ENCODE data around the gene SSR3.

The SSR3 gene

DNA sequence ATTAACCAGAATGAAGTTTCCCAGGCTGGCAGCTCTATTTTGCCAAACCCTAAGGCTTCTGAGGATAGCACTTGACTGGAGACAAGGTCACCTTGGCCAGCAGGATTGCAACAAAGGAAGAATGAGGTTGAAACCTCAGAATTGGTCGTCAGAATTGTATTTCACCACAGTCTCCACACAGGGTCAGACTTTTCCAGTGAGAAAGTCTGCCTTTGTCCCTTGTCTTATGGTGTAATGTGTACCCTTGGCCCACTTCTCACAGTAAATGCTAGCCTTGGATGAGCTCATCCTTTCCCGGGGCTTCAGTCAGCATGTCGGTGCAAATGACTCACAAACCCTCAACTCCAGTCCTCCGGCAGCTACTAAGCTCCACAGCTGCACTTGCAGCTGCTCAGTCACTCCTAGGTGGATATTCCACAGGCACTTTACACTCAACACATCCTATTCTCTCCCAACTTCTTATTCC is 19.7 kb downstream of the SSR3 start:
- Histone ChIP-seq H3K27ac (ENCODE audit: extremely low read depth, low read depth, low read length) (no peak overlapping the region), H3K4me3 (ENCODE audit: low read depth, low read length) (no peak overlapping the region), H3K4me1 (ENCODE audit: control insufficient read depth, insufficient read depth, low read length) (no peaks in the 10 kb centered on the region), H3K36me3 (ENCODE audit: control insufficient read depth in 2 of 2, insufficient read depth in 1 of 2, low read length in 2 of 2) (peaks cover 0 to 10% of the 10 kb centered on the region in 2 experiments; a peak in 1 of 3 replicates), H3K9me3 (ENCODE audit: control insufficient read depth, insufficient read depth, low read depth, low read length) (no peaks in the 10 kb centered on the region)
- ChIA-PET CTCF (interaction anchor here (0.5 to 2.3 kb wide), 27 partner anchors 9 to 625 kb away, joined by 3 to 15 read pairs (median 4); no protein-coding TSS in a partner anchor), POLR2A (interaction anchor here (1.4 kb wide), 1 partner anchor 20 kb away, joined by 8 read pairs; the partner anchor contains the start of gene SSR3)
- peak; percentile 14; the same call in 1 of the 2 replicates for TF ChIP-seq ZNF394 (tag by site-specific recombination; IDR thresholded peaks at IDR 0.05; ENCODE audit: borderline replicate concordance)
- TF ChIP-seq, protein P1, sequence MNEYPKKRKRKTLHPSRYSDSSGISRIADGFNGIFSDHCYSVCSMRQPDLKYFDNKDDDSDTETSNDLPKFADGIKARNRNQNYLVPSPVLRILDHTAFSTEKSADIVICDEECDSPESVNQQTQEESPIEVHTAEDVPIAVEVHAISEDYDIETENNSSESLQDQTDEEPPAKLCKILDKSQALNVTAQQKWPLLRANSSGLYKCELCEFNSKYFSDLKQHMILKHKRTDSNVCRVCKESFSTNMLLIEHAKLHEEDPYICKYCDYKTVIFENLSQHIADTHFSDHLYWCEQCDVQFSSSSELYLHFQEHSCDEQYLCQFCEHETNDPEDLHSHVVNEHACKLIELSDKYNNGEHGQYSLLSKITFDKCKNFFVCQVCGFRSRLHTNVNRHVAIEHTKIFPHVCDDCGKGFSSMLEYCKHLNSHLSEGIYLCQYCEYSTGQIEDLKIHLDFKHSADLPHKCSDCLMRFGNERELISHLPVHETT (tag by site-specific recombination; IDR thresholded peaks at IDR 0.05), result 0 out of 2 replicates have a peak, but pooled peaks have one; percentile 15
- no peak for TF ChIP-seq ZNF837 (tag by site-specific recombination; IDR thresholded peaks at IDR 0.05)
- no peak for TF ChIP-seq ZNF391 (tag by site-specific recombination; IDR thresholded peaks at IDR 0.05; ENCODE audit: borderline replicate concordance, low read depth)
- peak; percentile 74 for TF ChIP-seq PRDM1 (tag by site-specific recombination; IDR thresholded peaks at IDR 0.05)
- TF ChIP-seq PRDM10 (tag by site-specific recombination; IDR thresholded peaks at IDR 0.05), result peak; percentile 67
- no peak for TF ChIP-seq OSR2 (tag by site-specific recombination; IDR thresholded peaks at IDR 0.05)
- TF ChIP-seq PATZ1 (tag by site-specific recombination; IDR thresholded peaks at IDR 0.05), result 0 out of 2 replicates have a peak, but pooled peaks have one; percentile 23
- TF ChIP-seq ZBTB21 (tag by site-specific recombination; IDR thresholded peaks at IDR 0.05), result peak; percentile 59; the same call in 1 of the 2 replicates
- no peak for TF ChIP-seq ZBTB8A (tag by site-specific recombination; IDR thresholded peaks at IDR 0.05)
- TF ChIP-seq, protein P2, sequence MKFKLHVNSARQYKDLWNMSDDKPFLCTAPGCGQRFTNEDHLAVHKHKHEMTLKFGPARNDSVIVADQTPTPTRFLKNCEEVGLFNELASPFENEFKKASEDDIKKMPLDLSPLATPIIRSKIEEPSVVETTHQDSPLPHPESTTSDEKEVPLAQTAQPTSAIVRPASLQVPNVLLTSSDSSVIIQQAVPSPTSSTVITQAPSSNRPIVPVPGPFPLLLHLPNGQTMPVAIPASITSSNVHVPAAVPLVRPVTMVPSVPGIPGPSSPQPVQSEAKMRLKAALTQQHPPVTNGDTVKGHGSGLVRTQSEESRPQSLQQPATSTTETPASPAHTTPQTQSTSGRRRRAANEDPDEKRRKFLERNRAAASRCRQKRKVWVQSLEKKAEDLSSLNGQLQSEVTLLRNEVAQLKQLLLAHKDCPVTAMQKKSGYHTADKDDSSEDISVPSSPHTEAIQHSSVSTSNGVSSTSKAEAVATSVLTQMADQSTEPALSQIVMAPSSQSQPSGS (tag by site-specific recombination; IDR thresholded peaks at IDR 0.05; ENCODE audit: low read depth), result peak; percentile 82
- peak; percentile 63; the same call in 1 of the 2 replicates for TF ChIP-seq SCRT1 (tag by site-specific recombination; IDR thresholded peaks at IDR 0.05; ENCODE audit: borderline replicate concordance)
- no peak for TF ChIP-seq MYNN (tag by site-specific recombination; IDR thresholded peaks at IDR 0.05; ENCODE audit: borderline replicate concordance)
- TF ChIP-seq, protein P3, sequence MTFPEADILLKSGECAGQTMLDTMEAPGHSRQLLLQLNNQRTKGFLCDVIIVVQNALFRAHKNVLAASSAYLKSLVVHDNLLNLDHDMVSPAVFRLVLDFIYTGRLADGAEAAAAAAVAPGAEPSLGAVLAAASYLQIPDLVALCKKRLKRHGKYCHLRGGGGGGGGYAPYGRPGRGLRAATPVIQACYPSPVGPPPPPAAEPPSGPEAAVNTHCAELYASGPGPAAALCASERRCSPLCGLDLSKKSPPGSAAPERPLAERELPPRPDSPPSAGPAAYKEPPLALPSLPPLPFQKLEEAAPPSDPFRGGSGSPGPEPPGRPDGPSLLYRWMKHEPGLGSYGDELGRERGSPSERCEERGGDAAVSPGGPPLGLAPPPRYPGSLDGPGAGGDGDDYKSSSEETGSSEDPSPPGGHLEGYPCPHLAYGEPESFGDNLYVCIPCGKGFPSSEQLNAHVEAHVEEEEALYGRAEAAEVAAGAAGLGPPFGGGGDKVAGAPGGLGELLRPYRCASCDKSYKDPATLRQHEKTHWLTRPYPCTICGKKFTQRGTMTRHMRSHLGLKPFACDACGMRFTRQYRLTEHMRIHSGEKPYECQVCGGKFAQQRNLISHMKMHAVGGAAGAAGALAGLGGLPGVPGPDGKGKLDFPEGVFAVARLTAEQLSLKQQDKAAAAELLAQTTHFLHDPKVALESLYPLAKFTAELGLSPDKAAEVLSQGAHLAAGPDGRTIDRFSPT (tag by site-specific recombination; IDR thresholded peaks at IDR 0.05), result peak; percentile 80
- no peak for TF ChIP-seq ZNF292 (tag by site-specific recombination; IDR thresholded peaks at IDR 0.05; ENCODE audit: borderline replicate concordance, low read depth)
- peak; percentile 47; the same call in 1 of the 2 replicates for TF ChIP-seq ZNF2 (tag by site-specific recombination; IDR thresholded peaks at IDR 0.05)
- peak; percentile 70 for TF ChIP-seq SCRT2 (tag by site-specific recombination; IDR thresholded peaks at IDR 0.05)
- TF ChIP-seq, protein P4, sequence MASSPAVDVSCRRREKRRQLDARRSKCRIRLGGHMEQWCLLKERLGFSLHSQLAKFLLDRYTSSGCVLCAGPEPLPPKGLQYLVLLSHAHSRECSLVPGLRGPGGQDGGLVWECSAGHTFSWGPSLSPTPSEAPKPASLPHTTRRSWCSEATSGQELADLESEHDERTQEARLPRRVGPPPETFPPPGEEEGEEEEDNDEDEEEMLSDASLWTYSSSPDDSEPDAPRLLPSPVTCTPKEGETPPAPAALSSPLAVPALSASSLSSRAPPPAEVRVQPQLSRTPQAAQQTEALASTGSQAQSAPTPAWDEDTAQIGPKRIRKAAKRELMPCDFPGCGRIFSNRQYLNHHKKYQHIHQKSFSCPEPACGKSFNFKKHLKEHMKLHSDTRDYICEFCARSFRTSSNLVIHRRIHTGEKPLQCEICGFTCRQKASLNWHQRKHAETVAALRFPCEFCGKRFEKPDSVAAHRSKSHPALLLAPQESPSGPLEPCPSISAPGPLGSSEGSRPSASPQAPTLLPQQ (tag by site-specific recombination; IDR thresholded peaks at IDR 0.05), result 0 out of 2 replicates have a peak, but pooled peaks have one; percentile 47
- TF ChIP-seq ZNF324 (tag by site-specific recombination; IDR thresholded peaks at IDR 0.05), result 0 out of 2 replicates have a peak, but pooled peaks have one; percentile 34
- TF ChIP-seq ZNF10 (tag by site-specific recombination; IDR thresholded peaks at IDR 0.05), result 0 out of 2 replicates have a peak, but pooled peaks have one; percentile 32
- TF ChIP-seq ZNF660 (tag by site-specific recombination; IDR thresholded peaks at IDR 0.05), result peak; percentile 93
- TF ChIP-seq ZSCAN30 (tag by site-specific recombination; IDR thresholded peaks at IDR 0.05), result peak; percentile 64; the same call in 1 of the 2 replicates
- TF ChIP-seq IKZF3 (tag by site-specific recombination; IDR thresholded peaks at IDR 0.05), result peak; percentile 37; the same call in 1 of the 2 replicates
